ENCODE data around the gene IRX2.

GRCh38 chr5:2703615-2704014 is 47.9 kb downstream of the IRX2 start:
- TF ChIP-seq CTCF (IDR thresholded peaks at IDR 0.05) (no peak), POLR2A (IDR thresholded peaks at IDR 0.05) (no peak)
